T-helper 1 cell treated with Interleukin-12 subunit alpha and Interleukin-12 subunit beta and Interleukin-4 antibody, amounts not matched to agents 30 μg/mL and 1 μg/mL, for 36 hours (primary cell): ENCODE results near the gene USP13.
A peak's percentile ranks its signal among the peaks of the same experiment; 100 is the strongest.

Source experiments
- H3K27ac Mint-ChIP-seq: one replicate; pipeline ENCODE4 v1.8.0; 2021; ENCODE audit warnings: mild to moderate bottlenecking, mixed read lengths
- H3K27me3 Mint-ChIP-seq: one replicate; pipeline ENCODE4 v1.8.0; 2021; ENCODE audit warnings: low read depth, mixed read lengths
- H3K36me3 Mint-ChIP-seq: one replicate; pipeline ENCODE4 v1.8.0; 2021; ENCODE audit warnings: low read depth, mixed read lengths
- H3K4me1 Mint-ChIP-seq: one replicate; pipeline ENCODE4 v1.8.0; 2021; ENCODE audit warnings: low read depth, mixed read lengths
- H3K4me3 Mint-ChIP-seq: one replicate; pipeline ENCODE4 v1.8.0; 2021; ENCODE audit warnings: mild to moderate bottlenecking, moderate library complexity, mixed read lengths
- H3K9me3 Mint-ChIP-seq: one replicate; pipeline ENCODE4 v1.8.0; 2021; ENCODE audit warnings: mixed read lengths

The USP13 gene

GRCh38 chr3:179652447-179653095 lies at the start of gene USP13:
Gene USP13, plus strand, starts transcription at chr3:179653040. Its CDS starts 186 bp downstream, at chr3:179653226.
- H3K4me1 Mint-ChIP-seq, result peaks cover 22% of the 10 kb centered on the region
- peaks cover 3% of the 10 kb centered on the region for H3K36me3 Mint-ChIP-seq
- peak within 1 kb of the TSS; percentile 86 for H3K27ac Mint-ChIP-seq
- H3K27me3 Mint-ChIP-seq, result peaks cover 15% of the 10 kb centered on the region
- H3K9me3 Mint-ChIP-seq, result no peaks in the 10 kb centered on the region
- H3K4me3 Mint-ChIP-seq, result peak within 1 kb of the TSS; percentile 93

- H3K27me3 Mint-ChIP-seq, result no peaks in the 10 kb centered on the region
- H3K36me3 Mint-ChIP-seq, result peaks cover 21% of the 10 kb centered on the region
- H3K9me3 Mint-ChIP-seq, result no peaks in the 10 kb centered on the region
- peaks cover 22% of the 10 kb centered on the region for H3K4me1 Mint-ChIP-seq
- H3K4me3 Mint-ChIP-seq, result peak overlapping the region; percentile 99
- H3K27ac Mint-ChIP-seq, result peak overlapping the region; percentile 99
Measured at GRCh38 chr3:179603321-179603720, 49.5 kb upstream of the USP13 start.

- no peaks in the 10 kb centered on the region for H3K9me3 Mint-ChIP-seq
- H3K4me1 Mint-ChIP-seq, result peaks cover 24% of the 10 kb centered on the region
- peaks cover 21% of the 10 kb centered on the region for H3K36me3 Mint-ChIP-seq
- peak overlapping the region; percentile 99 for H3K4me3 Mint-ChIP-seq
- no peaks in the 10 kb centered on the region for H3K27me3 Mint-ChIP-seq
- H3K27ac Mint-ChIP-seq, result peak overlapping the region; percentile 99
Measured at GRCh38 chr3:179603831-179604230, 49.0 kb upstream of the USP13 start.

- Mint-ChIP-seq H3K36me3 (peaks cover 21% of the 10 kb centered on the region), H3K9me3 (no peaks in the 10 kb centered on the region), H3K27ac (peak within 1 kb of the TSS; percentile 99), H3K4me1 (peaks cover 31% of the 10 kb centered on the region), H3K27me3 (no peaks in the 10 kb centered on the region), H3K4me3 (peak within 1 kb of the TSS; percentile 99)
Measured at GRCh38 chr3:179604321-179605078, 48.3 kb upstream of the USP13 start, which contains the start of the genes MRPL47 and NDUFB5. Gene MRPL47, minus strand, starts transcription at chr3:179604638. Its CDS starts 14 bp downstream, at chr3:179604624. Gene NDUFB5, plus strand, starts transcription at chr3:179604794. Its CDS starts 22 bp downstream, at chr3:179604816.

GRCh38 chr3:179606534-179607085 lies 46.2 kb upstream of the USP13 start:
- peaks cover 36% of the 10 kb centered on the region for H3K4me1 Mint-ChIP-seq
- peak overlapping the region; percentile 37 for H3K27ac Mint-ChIP-seq
- no peaks in the 10 kb centered on the region for H3K9me3 Mint-ChIP-seq
- H3K36me3 Mint-ChIP-seq, result peaks cover 16% of the 10 kb centered on the region
- H3K4me3 Mint-ChIP-seq, result no peak overlapping the region
- no peaks in the 10 kb centered on the region for H3K27me3 Mint-ChIP-seq

- Mint-ChIP-seq H3K9me3 (no peaks in the 10 kb centered on the region), H3K4me3 (peak overlapping the region; percentile 71)
Measured at GRCh38 chr3:179608931-179609720, 43.7 kb upstream of the USP13 start.

GRCh38 chr3:179610066-179610465 lies 42.8 kb upstream of the USP13 start:
- Mint-ChIP-seq H3K36me3 (peaks cover 16% of the 10 kb centered on the region), H3K9me3 (no peaks in the 10 kb centered on the region), H3K4me3 (no peak overlapping the region), H3K27me3 (no peaks in the 10 kb centered on the region), H3K4me1 (peaks cover 37% of the 10 kb centered on the region), H3K27ac (peak overlapping the region; percentile 97)

More at GRCh38 chr3:179608931-179609720, 43.7 kb upstream of the USP13 start:
- H3K36me3 Mint-ChIP-seq, result peaks cover 18% of the 10 kb centered on the region
- H3K27ac Mint-ChIP-seq, result peak overlapping the region; percentile 97
- H3K4me1 Mint-ChIP-seq, result peaks cover 37% of the 10 kb centered on the region
- no peaks in the 10 kb centered on the region for H3K27me3 Mint-ChIP-seq

- Mint-ChIP-seq H3K9me3 (no peaks in the 10 kb centered on the region), H3K4me1 (peaks cover 18% of the 10 kb centered on the region), H3K27ac (no peak overlapping the region), H3K36me3 (peaks cover 16% of the 10 kb centered on the region), H3K4me3 (no peak overlapping the region), H3K27me3 (no peaks in the 10 kb centered on the region)
Measured at GRCh38 chr3:179613807-179614206, 39.0 kb upstream of the USP13 start.

- peaks cover 26% of the 10 kb centered on the region for H3K36me3 Mint-ChIP-seq
- no peak overlapping the region for H3K4me3 Mint-ChIP-seq
- H3K9me3 Mint-ChIP-seq, result no peaks in the 10 kb centered on the region
- H3K27ac Mint-ChIP-seq, result no peak overlapping the region
- H3K27me3 Mint-ChIP-seq, result no peaks in the 10 kb centered on the region
- H3K4me1 Mint-ChIP-seq, result peaks cover 9% of the 10 kb centered on the region
Measured at GRCh38 chr3:179615458-179616173, 37.2 kb upstream of the USP13 start.

GRCh38 chr3:179622023-179622422 lies 30.8 kb upstream of the USP13 start:
- Mint-ChIP-seq H3K9me3 (no peaks in the 10 kb centered on the region), H3K27ac (no peak overlapping the region), H3K4me3 (no peak overlapping the region), H3K36me3 (peaks cover 52% of the 10 kb centered on the region), H3K4me1 (no peaks in the 10 kb centered on the region), H3K27me3 (no peaks in the 10 kb centered on the region)

- no peak overlapping the region for H3K4me3 Mint-ChIP-seq
- H3K36me3 Mint-ChIP-seq, result peaks cover 45% of the 10 kb centered on the region
- H3K9me3 Mint-ChIP-seq, result no peaks in the 10 kb centered on the region
- no peaks in the 10 kb centered on the region for H3K4me1 Mint-ChIP-seq
- no peaks in the 10 kb centered on the region for H3K27me3 Mint-ChIP-seq
- no peak overlapping the region for H3K27ac Mint-ChIP-seq
Measured at GRCh38 chr3:179624451-179624850, 28.4 kb upstream of the USP13 start.

- Mint-ChIP-seq H3K4me3 (no peak overlapping the region), H3K27ac (no peak overlapping the region), H3K9me3 (no peaks in the 10 kb centered on the region), H3K27me3 (no peaks in the 10 kb centered on the region), H3K4me1 (no peaks in the 10 kb centered on the region), H3K36me3 (peaks cover 4% of the 10 kb centered on the region)
Measured at GRCh38 chr3:179630753-179631451, 21.9 kb upstream of the USP13 start.

GRCh38 chr3:179640469-179640868 lies 12.4 kb upstream of the USP13 start:
- Mint-ChIP-seq H3K4me1 (peaks cover 2% of the 10 kb centered on the region), H3K27ac (no peak overlapping the region), H3K4me3 (no peak overlapping the region), H3K9me3 (no peaks in the 10 kb centered on the region), H3K27me3 (no peaks in the 10 kb centered on the region), H3K36me3 (no peaks in the 10 kb centered on the region)
